ENCODE data around the gene MAP3K9. TPM values are rescaled to one million over a fixed set of nuclear protein-coding genes. Genes with fewer than 3 reads are reported as not detected.
"Not testable (repeated sequence)": the region's sequence is repeated elsewhere in the genome, so short reads cannot be mapped to it uniquely, and the experiment has no call there.

MAP3K9 gene
- total RNA-seq, 1 donor from 2014 or later = 9.4 TPM

- DNase-seq = no peak
- Histone ChIP-seq H3K27me3 (ENCODE audit: low read depth) (no peaks in the 10 kb centered on the region), H3K36me3 (no peaks in the 10 kb centered on the region), H3K4me1 (peaks cover 9% of the 10 kb centered on the region), H3K4me3 (no peak overlapping the region), H3K27ac (no peak overlapping the region), H3K9me3 (no peaks in the 10 kb centered on the region)
- intact Hi-C loops (cut with DNase I) = no loop called here
- no peak for TF ChIP-seq CTCF (IDR thresholded peaks at IDR 0.05)
- ATAC-seq = no peak
Measured at GRCh38 chr14:70708717-70709570, 100.4 kb downstream of the MAP3K9 start.

- no peak for TF ChIP-seq CTCF (IDR thresholded peaks at IDR 0.05)
- ATAC-seq = peak; percentile 72 to 78
- intact Hi-C loops (cut with DNase I) = no loop called here
Measured at GRCh38 chr14:70707138-70708038, 101.9 kb downstream of the MAP3K9 start.

GRCh38 chr14:70706177-70706576 is 103.1 kb downstream of the MAP3K9 start:
- no peak for ATAC-seq
- TF ChIP-seq CTCF (IDR thresholded peaks at IDR 0.05) = no peak
- no peak for DNase-seq
- H3K9me3 ChIP-seq = no peaks in the 10 kb centered on the region
- no peaks in the 10 kb centered on the region for H3K27me3 ChIP-seq (ENCODE audit: low read depth)
- no peaks in the 10 kb centered on the region for H3K36me3 ChIP-seq
- H3K4me1 ChIP-seq = peaks cover 5% of the 10 kb centered on the region
- intact Hi-C loops (cut with DNase I) = no loop called here
- H3K27ac ChIP-seq = no peak overlapping the region
- H3K4me3 ChIP-seq = no peak overlapping the region

More at GRCh38 chr14:70707138-70708038, 101.9 kb downstream of the MAP3K9 start:
- Histone ChIP-seq H3K4me3 (no peak overlapping the region), H3K4me1 (peaks cover 4% of the 10 kb centered on the region), H3K27me3 (ENCODE audit: low read depth) (no peaks in the 10 kb centered on the region), H3K9me3 (no peaks in the 10 kb centered on the region), H3K27ac (no peak overlapping the region), H3K36me3 (no peaks in the 10 kb centered on the region)
- DNase-seq = no peak

- H3K4me1 ChIP-seq = peaks cover 5% of the 10 kb centered on the region
- H3K27ac ChIP-seq = no peak overlapping the region
- H3K4me3 ChIP-seq = no peak overlapping the region
- H3K9me3 ChIP-seq = no peaks in the 10 kb centered on the region
- H3K36me3 ChIP-seq = no peaks in the 10 kb centered on the region
- no peaks in the 10 kb centered on the region for H3K27me3 ChIP-seq (ENCODE audit: low read depth)
- no peak for TF ChIP-seq CTCF (IDR thresholded peaks at IDR 0.05)
- intact Hi-C loops (cut with DNase I) = no loop called here
- ATAC-seq (no peak), DNase-seq (no peak)
Measured at GRCh38 chr14:70704960-70705359, 104.4 kb downstream of the MAP3K9 start.

GRCh38 chr14:70703621-70704168 is 105.6 kb downstream of the MAP3K9 start:
- ATAC-seq; H3K4me1 ChIP-seq; H3K36me3 ChIP-seq; DNase-seq; intact Hi-C loops (cut with DNase I); H3K27me3 ChIP-seq (ENCODE audit: low read depth); H3K27ac ChIP-seq; H3K4me3 ChIP-seq; H3K9me3 ChIP-seq: not testable (repeated sequence)

Measured in lower lobe of right lung (tissue), 2 donors.